ENCODE data around the gene PIEZO1.

The PIEZO1 gene

GRCh38 chr16:88722784-88723506 lies 62.1 kb downstream of the PIEZO1 start:
- no peaks in the 10 kb centered on the region for H3K27me3 Mint-ChIP-seq
- no peak for DNase-seq
- ATAC-seq, result no peak
- H3K27ac Mint-ChIP-seq, result no peak overlapping the region
- H3K4me3 Mint-ChIP-seq, result no peak overlapping the region
- no peaks in the 10 kb centered on the region for H3K9me3 Mint-ChIP-seq
- no peaks in the 10 kb centered on the region for H3K4me1 Mint-ChIP-seq

GRCh38 chr16:88721815-88722755 lies 62.9 kb downstream of the PIEZO1 start:
- Mint-ChIP-seq H3K9me3 (no peaks in the 10 kb centered on the region), H3K27ac (no peak overlapping the region), H3K4me1 (no peaks in the 10 kb centered on the region), H3K4me3 (no peak overlapping the region), H3K27me3 (no peaks in the 10 kb centered on the region)
- DNase-seq, result no peak
- ATAC-seq, result no peak

- no peak for ATAC-seq
- no peak overlapping the region for H3K27ac Mint-ChIP-seq
- H3K4me1 Mint-ChIP-seq, result no peaks in the 10 kb centered on the region
- no peak overlapping the region for H3K4me3 Mint-ChIP-seq
- no peaks in the 10 kb centered on the region for H3K27me3 Mint-ChIP-seq
- H3K9me3 Mint-ChIP-seq, result no peaks in the 10 kb centered on the region
- no peak for DNase-seq
Measured at GRCh38 chr16:88721236-88721635, 63.8 kb downstream of the PIEZO1 start.

GRCh38 chr16:88720396-88720970 lies 64.5 kb downstream of the PIEZO1 start:
- no peaks in the 10 kb centered on the region for H3K4me1 Mint-ChIP-seq
- peak overlapping the region in 1 of 2 donors; percentile 10 for H3K27ac Mint-ChIP-seq
- H3K27me3 Mint-ChIP-seq, result no peaks in the 10 kb centered on the region
- DNase-seq (no peak), ATAC-seq (no peak)
- H3K9me3 Mint-ChIP-seq, result no peaks in the 10 kb centered on the region
- no peak overlapping the region for H3K4me3 Mint-ChIP-seq

GRCh38 chr16:88719933-88720296 lies 65.1 kb downstream of the PIEZO1 start:
- DNase-seq (no peak), ATAC-seq (no peak)
- no peaks in the 10 kb centered on the region for H3K9me3 Mint-ChIP-seq
- H3K27me3 Mint-ChIP-seq, result no peaks in the 10 kb centered on the region
- no peak overlapping the region for H3K27ac Mint-ChIP-seq
- no peak overlapping the region for H3K4me3 Mint-ChIP-seq
- H3K4me1 Mint-ChIP-seq, result no peaks in the 10 kb centered on the region

GRCh38 chr16:88719267-88719932 lies 65.6 kb downstream of the PIEZO1 start:
- H3K9me3 Mint-ChIP-seq, result no peaks in the 10 kb centered on the region
- peak overlapping the region in 1 of 2 donors; percentile 34 for H3K27ac Mint-ChIP-seq
- ATAC-seq (no peak), DNase-seq (no peak)
- H3K4me3 Mint-ChIP-seq, result no peak overlapping the region
- H3K27me3 Mint-ChIP-seq, result no peaks in the 10 kb centered on the region
- no peaks in the 10 kb centered on the region for H3K4me1 Mint-ChIP-seq

GRCh38 chr16:88718178-88718577 lies 66.8 kb downstream of the PIEZO1 start:
- Mint-ChIP-seq H3K4me3 (no peak overlapping the region), H3K27ac (no peak overlapping the region), H3K9me3 (no peaks in the 10 kb centered on the region), H3K27me3 (no peaks in the 10 kb centered on the region), H3K4me1 (no peaks in the 10 kb centered on the region)
- DNase-seq (no peak), ATAC-seq (no peak)

- no peaks in the 10 kb centered on the region for H3K27me3 Mint-ChIP-seq
- no peaks in the 10 kb centered on the region for H3K9me3 Mint-ChIP-seq
- peaks cover 5% of the 10 kb centered on the region for H3K4me1 Mint-ChIP-seq
- ATAC-seq, result no peak
- H3K4me3 Mint-ChIP-seq, result no peak overlapping the region
- H3K27ac Mint-ChIP-seq, result no peak overlapping the region
- DNase-seq, result no peak
Measured at GRCh38 chr16:88716601-88717001, 68.4 kb downstream of the PIEZO1 start.

GRCh38 chr16:88716201-88716600 lies 68.8 kb downstream of the PIEZO1 start:
- Mint-ChIP-seq H3K27ac (no peak overlapping the region), H3K27me3 (no peaks in the 10 kb centered on the region), H3K9me3 (no peaks in the 10 kb centered on the region), H3K4me3 (no peak overlapping the region), H3K4me1 (peaks cover 8% of the 10 kb centered on the region)
- DNase-seq (no peak), ATAC-seq (no peak)

GRCh38 chr16:88715312-88716190 lies 69.5 kb downstream of the PIEZO1 start:
- no peak overlapping the region for H3K27ac Mint-ChIP-seq
- peaks cover 15% of the 10 kb centered on the region for H3K4me1 Mint-ChIP-seq
- ATAC-seq (no peak), DNase-seq (no peak)
- H3K4me3 Mint-ChIP-seq, result no peak overlapping the region
- H3K27me3 Mint-ChIP-seq, result no peaks in the 10 kb centered on the region
- no peaks in the 10 kb centered on the region for H3K9me3 Mint-ChIP-seq

GRCh38 chr16:88714420-88715302 lies 70.4 kb downstream of the PIEZO1 start:
- Mint-ChIP-seq H3K4me1 (peaks cover 24% of the 10 kb centered on the region), H3K27me3 (no peaks in the 10 kb centered on the region), H3K9me3 (no peaks in the 10 kb centered on the region), H3K27ac (peak overlapping the region in 1 of 2 donors; percentile 48), H3K4me3 (no peak overlapping the region)
- DNase-seq, result no peak
- peak; percentile 6 for ATAC-seq

GRCh38 chr16:88713568-88714419 lies 71.2 kb downstream of the PIEZO1 start:
- no peak for DNase-seq
- no peaks in the 10 kb centered on the region for H3K9me3 Mint-ChIP-seq
- H3K4me1 Mint-ChIP-seq, result peaks cover 26% of the 10 kb centered on the region
- H3K27ac Mint-ChIP-seq, result peak overlapping the region in 1 of 2 donors; percentile 48
- no peaks in the 10 kb centered on the region for H3K27me3 Mint-ChIP-seq
- peak; percentile 10 for ATAC-seq
- no peak overlapping the region for H3K4me3 Mint-ChIP-seq

- peak; percentile 34 for ATAC-seq
- peak overlapping the region in 1 of 2 donors; percentile 42 for H3K27ac Mint-ChIP-seq
Measured at GRCh38 chr16:88713054-88713453, 72.0 kb downstream of the PIEZO1 start.

More at GRCh38 chr16:88713054-88713453, 72.0 kb downstream of the PIEZO1 start:
- Mint-ChIP-seq H3K4me3 (no peak overlapping the region), H3K9me3 (no peaks in the 10 kb centered on the region), H3K27me3 (no peaks in the 10 kb centered on the region), H3K4me1 (peaks cover 27% of the 10 kb centered on the region)
- DNase-seq, result no peak
